Lower leg skin (tissue), 3 donors: Measurements from ENCODE around the gene IFI6.

Experiments used
- CTCF ChIP-seq, 3 donors: fragments of 450-650 bp; IDR thresholded peaks; one replicate each; pipeline ENCODE4 v1.5.1; 2016; ENCODE audit warnings: antibody characterized with exemption in 3 of 3, mild to moderate bottlenecking in 3 of 3, moderate library complexity in 2 of 3
- POLR2A ChIP-seq, 2 donors: fragments of 450-650 bp; IDR thresholded peaks; one replicate each; pipeline ENCODE4 v1.6.1; 2016 to 2017; ENCODE audit warnings: antibody characterized with exemption in 2 of 2, mild to moderate bottlenecking in 1 of 2, moderate library complexity in 1 of 2

DNA sequence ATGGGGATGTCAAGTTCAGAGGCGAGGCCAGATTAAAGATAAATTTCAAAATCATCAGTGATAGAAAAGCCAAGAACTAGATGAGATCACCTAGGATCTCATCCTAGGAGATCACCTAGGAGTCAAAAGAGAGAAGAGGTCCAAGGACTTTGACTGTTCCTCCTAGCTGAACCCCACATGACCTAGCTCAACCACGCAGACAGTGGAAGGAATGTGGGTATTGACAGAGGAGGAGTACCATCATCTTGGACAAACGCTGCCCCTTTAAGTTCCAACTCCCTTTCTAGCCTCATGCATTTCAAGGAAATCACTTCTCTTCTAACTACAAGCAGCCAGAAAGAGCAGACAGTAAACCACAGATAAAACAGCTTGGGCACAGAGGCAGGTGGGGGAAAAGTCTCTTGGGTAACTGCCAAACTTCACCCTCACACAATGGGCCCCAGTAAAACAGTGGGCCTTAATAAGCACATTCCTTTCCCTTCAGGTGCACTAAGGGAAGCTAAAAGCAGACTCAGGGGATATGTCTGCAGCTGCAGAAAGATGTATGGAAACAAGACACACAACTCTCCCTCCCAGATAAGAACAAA lies 41.2 kb upstream of the IFI6 start:
- TF ChIP-seq CTCF (IDR thresholded peaks at IDR 0.05) (no peak), POLR2A (IDR thresholded peaks at IDR 0.05) (no peak)
